ENCODE results near the gene SRPK2.

- no peak for TF ChIP-seq CTCF (conservative IDR thresholded peaks at IDR 0.05; ENCODE audit: low read depth, low read length)
- no peak for TF ChIP-seq EZH2 (IDR thresholded peaks at IDR 0.05; ENCODE audit: borderline replicate concordance, low read depth, low read length, poor library complexity, severe bottlenecking)
Observed at GRCh38 chr7:105295596-105296352, 92.9 kb downstream of the SRPK2 start.
